Activated CD4-positive, alpha-beta T cell treated with anti-CD3 and anti-CD28 coated beads for 36 hours (primary cell): Measurements from ENCODE around the gene IGFL4. TPM values are rescaled to one million over a fixed set of nuclear protein-coding genes. Genes with fewer than 3 reads are reported as not detected.

ENCODE experiments used
- ATAC-seq: fragments of 200-7000 bp; cut with Tn5 transposase; one replicate; pipeline ENCODE4 v1.10.0; 2021; ENCODE audit warnings: mild to moderate bottlenecking, moderate library complexity
- CTCF ChIA-PET: fragments of 350-600 bp; sonication (Branson Sonifier 250); formaldehyde crosslinking; loops from one replicate; lab custom pipeline; 2021; ENCODE audit warnings: antibody characterized with exemption; lab: Charles Lee
- POLR2A ChIA-PET: fragments of 350-600 bp; sonication (Branson Sonifier 250); formaldehyde crosslinking; loops from one replicate; lab custom pipeline; 2021; ENCODE audit warnings: antibody characterized with exemption, inconsistent platforms; lab: Charles Lee
- DNase-seq: peaks from one replicate; pipeline ENCODE4 v3.0.0-alpha.2; 2020
- H3K27ac Mint-ChIP-seq: one replicate; pipeline ENCODE4 v1.8.0; 2021; ENCODE audit warnings: mixed read lengths
- H3K27me3 Mint-ChIP-seq: one replicate; pipeline ENCODE4 v1.8.0; 2021; ENCODE audit warnings: mixed read lengths
- H3K36me3 Mint-ChIP-seq: one replicate; pipeline ENCODE4 v1.8.0; 2021; ENCODE audit warnings: low read depth, mixed read lengths
- H3K4me1 Mint-ChIP-seq: one replicate; pipeline ENCODE4 v1.8.0; 2021; ENCODE audit warnings: mixed read lengths
- H3K4me3 Mint-ChIP-seq: one replicate; pipeline ENCODE4 v1.8.0; 2021; ENCODE audit warnings: mild to moderate bottlenecking, moderate library complexity, mixed read lengths
- H3K9me3 Mint-ChIP-seq: one replicate; pipeline ENCODE4 v1.8.0; 2021; ENCODE audit warnings: low read depth, mixed read lengths
- intact Hi-C, 2 experiments: fragments of 100-400 bp; cut with DNase I in 1 of 2; cut with micrococcal nuclease in 1 of 2; formaldehyde crosslinking; loops; one replicate each; pipeline versions ENCODE4 v1.14.2 to v1.15.1; 2022 to 2024; cut with DNase I, micrococcal nuclease
- total RNA-seq, 2 experiments: library from RNA; stranded (reverse); gene quantifications; one replicate each; pipeline ENCODE4 v1.2.3, GENCODE V29; 2021

Gene IGFL4
- total RNA-seq, 2 experiments from 2014 or later, result not detected

DNA sequence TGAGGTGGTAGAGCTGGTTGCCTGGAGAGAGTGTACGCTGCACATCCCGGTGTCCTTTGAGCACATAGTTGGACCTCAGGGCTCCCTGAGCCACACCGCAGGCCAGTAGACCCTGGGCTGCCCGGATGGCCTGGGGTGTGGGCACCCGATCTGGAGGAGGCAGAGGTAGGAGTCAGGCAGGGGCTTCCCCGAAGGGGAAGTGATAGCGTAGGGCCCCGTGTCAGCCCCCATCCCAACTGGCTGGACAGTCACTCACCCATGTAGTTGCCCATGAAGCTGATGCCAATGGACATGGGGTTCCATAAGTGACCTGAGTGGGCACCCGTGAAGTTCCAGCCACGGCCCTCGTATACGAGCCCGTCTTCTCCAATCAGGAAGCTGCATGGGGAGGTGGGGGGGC lies 21.5 kb downstream of the IGFL4 start:
- no peak for DNase-seq
- peaks cover 16% of the 10 kb centered on the region for H3K4me1 Mint-ChIP-seq
- ChIA-PET POLR2A (no interaction called here), CTCF (interaction anchor here (1.0 to 2.6 kb wide), 2 partner anchors 9 to 71 kb away, joined by 3 to 12 read pairs; no protein-coding TSS in a partner anchor)
- ATAC-seq, result no peak
- H3K4me3 Mint-ChIP-seq, result no peak overlapping the region
- peaks cover 23% of the 10 kb centered on the region for H3K27me3 Mint-ChIP-seq
- no peak overlapping the region for H3K27ac Mint-ChIP-seq
- intact Hi-C loops, result loop anchor here in 1 of 2 experiments (10.0 kb wide), 1 partner anchor 204 kb away; the partner anchor contains the start of gene RSPH6A
- H3K36me3 Mint-ChIP-seq, result peaks cover 9% of the 10 kb centered on the region
- no peaks in the 10 kb centered on the region for H3K9me3 Mint-ChIP-seq

DNA sequence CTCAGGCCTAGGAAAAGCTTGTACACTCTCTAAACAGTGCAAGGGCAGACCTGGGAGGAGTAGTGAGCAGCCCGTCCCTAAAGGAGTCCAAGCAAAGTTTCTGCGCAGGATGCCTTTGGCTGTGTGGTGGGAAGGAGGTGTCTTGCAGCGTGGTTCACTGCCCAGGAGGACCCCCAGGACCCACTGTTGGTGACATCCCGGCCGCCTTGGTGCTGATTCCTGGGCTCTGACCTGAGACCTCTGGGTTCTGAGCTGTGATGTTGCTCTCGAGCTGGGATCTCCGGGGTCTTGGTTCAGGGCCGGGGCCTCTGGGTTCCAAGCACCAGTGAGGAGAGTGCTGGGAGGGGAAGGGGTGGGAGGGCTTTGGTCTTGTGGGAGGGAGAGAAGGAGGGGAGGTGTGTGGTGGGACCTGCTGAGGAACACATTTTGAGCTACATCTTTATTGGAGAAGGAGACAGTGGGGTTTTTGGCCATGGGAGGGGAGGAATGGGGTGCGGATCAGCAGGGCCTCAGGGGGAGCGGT lies 22.0 kb downstream of the IGFL4 start:
- no peak overlapping the region for H3K27ac Mint-ChIP-seq
- peaks cover 9% of the 10 kb centered on the region for H3K36me3 Mint-ChIP-seq
- peaks cover 16% of the 10 kb centered on the region for H3K4me1 Mint-ChIP-seq
- no peak overlapping the region for H3K4me3 Mint-ChIP-seq
- no peaks in the 10 kb centered on the region for H3K9me3 Mint-ChIP-seq
- peaks cover 19% of the 10 kb centered on the region for H3K27me3 Mint-ChIP-seq
- POLR2A ChIA-PET, result interaction anchor here (0.5 kb wide), 1 partner anchor 8 kb away, joined by 3 read pairs; no protein-coding TSS in a partner anchor
- ATAC-seq (no peak), DNase-seq (no peak)
- intact Hi-C loops, result loop anchor here in 1 of 2 experiments (10.0 kb wide), 1 partner anchor 204 kb away; the partner anchor contains the start of gene RSPH6A
- CTCF ChIA-PET, result interaction anchor here (1.0 to 2.6 kb wide), 3 partner anchors 9 to 115 kb away, joined by 3 to 12 read pairs (median 7); no protein-coding TSS in a partner anchor

DNA sequence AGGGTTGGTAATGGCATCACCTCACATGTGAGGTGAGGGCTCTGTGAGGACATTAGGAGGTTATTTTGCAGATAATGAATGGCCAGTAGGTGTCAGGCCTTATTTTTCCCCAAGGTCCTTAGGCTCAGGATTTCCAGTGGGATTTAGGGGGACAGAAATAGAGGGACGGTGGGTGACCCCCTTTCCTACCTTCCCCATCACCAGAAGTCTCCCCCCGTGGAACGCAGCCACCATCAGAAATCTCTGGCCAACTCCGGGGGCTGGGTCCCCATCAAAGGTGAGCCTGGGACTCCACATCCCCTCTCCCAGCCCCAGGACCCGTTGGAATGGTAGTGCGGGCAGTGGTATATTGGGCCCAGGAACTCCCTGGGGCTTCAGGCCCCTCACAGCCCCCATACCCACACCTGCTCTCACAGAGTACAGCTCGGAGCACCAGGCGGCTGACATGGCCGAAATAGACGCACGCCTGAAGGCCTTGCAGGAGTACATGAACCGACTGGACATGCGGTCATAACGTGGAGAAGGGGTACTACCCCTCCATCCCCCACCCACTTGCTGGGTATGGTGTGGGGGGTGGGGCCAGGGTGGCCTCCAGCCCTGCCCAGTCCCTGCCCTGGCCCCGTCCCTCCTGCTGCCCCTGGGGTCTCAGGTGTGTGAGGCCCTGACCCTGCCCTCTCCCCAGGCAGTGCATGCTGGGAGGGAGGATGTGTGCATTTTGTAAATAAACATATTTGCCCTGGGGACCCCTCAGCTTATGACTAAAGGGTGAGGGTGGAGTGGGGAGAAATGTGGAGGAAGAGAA lies 22.7 kb downstream of the IGFL4 start:
- H3K36me3 Mint-ChIP-seq, result peaks cover 9% of the 10 kb centered on the region
- POLR2A ChIA-PET, result no interaction called here
- no peaks in the 10 kb centered on the region for H3K9me3 Mint-ChIP-seq

DNA sequence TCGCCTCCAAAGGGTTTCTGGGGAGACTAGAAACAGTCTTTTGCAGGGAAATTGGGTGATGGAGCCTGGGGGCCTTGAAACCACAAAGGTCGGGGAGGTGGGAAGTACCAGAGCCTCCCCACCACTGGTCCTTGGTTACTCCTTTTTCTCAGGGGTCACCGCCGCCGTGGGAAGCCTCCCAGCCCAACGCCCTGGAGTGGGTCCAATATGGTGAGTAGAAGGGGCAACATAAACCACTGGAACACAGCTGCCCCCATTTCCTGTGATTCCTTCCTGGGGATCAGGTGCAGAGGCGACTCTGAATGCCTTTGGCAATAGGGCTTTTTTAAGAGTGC lies 23.7 kb downstream of the IGFL4 start:
- Mint-ChIP-seq H3K36me3 (peaks cover 9% of the 10 kb centered on the region), H3K9me3 (no peaks in the 10 kb centered on the region), H3K27ac (no peak overlapping the region), H3K27me3 (peaks cover 16% of the 10 kb centered on the region), H3K4me1 (peaks cover 16% of the 10 kb centered on the region), H3K4me3 (peak overlapping the region; percentile 36)
- CTCF ChIA-PET, result interaction anchor here (0.6 to 2.4 kb wide), 18 partner anchors 8 to 229 kb away, joined by 3 to 10 read pairs (median 4); partner anchors contain the start of genes CCDC61 and IRF2BP1
- POLR2A ChIA-PET, result interaction anchor here (0.5 kb wide), 1 partner anchor 131 kb away, joined by 3 read pairs; the partner anchor contains the start of gene IGFL2
- intact Hi-C loops, result loop anchor here (2.0 to 10.0 kb wide), 2 partner anchors 200 to 202 kb away; partner anchors contain the start of gene RSPH6A (in 1 of the 2)
- ATAC-seq (no peak), DNase-seq (no peak)

More for the DNA sequence above, 22.7 kb downstream of the IGFL4 start:
- intact Hi-C loops, result loop anchor here (2.0 to 10.0 kb wide), 2 partner anchors 201 to 203 kb away; partner anchors contain the start of gene RSPH6A (in 1 of the 2)
- Mint-ChIP-seq H3K4me3 (no peak overlapping the region), H3K4me1 (peaks cover 16% of the 10 kb centered on the region), H3K27me3 (peaks cover 16% of the 10 kb centered on the region), H3K27ac (no peak overlapping the region)
- ATAC-seq, result no peak
- CTCF ChIA-PET, result interaction anchor here (1.0 to 2.6 kb wide), 7 partner anchors 9 to 192 kb away, joined by 3 to 12 read pairs (median 5); no protein-coding TSS in a partner anchor
- no peak for DNase-seq

DNA sequence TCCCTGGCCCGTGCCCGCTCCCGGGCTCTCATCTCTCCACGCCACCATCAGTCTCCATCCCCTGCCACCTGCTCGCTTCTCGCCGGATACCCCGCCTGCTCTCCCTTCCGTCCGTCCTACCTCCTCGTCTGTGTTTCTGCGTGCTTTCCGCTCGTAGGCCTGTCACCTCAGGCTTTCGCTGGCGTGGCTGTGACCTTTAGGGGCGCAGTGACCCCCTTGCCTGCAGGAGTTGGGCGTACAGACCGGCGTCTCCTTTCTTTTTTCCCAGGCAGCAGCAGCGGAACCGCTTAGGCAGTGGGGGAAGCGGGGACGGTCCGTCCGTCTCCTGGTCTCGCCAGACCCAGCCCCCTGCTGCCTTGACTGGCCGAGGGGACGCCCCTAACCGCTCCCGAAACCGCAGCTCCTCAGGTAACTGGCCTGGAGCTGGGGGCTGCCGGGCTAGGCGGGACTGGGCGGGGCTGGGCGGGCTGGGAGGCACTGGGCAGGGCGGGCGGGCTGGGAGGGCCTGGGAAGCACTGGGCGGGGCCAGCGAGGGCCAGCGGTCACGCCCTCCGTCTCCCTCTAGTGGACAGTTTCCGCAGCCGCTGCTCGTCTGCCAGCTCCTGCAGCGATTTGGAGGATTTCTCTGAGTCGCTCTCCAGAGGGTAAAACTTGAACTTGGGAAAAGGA lies 24.2 kb downstream of the IGFL4 start:
- Mint-ChIP-seq H3K27ac (no peak overlapping the region), H3K4me1 (peaks cover 16% of the 10 kb centered on the region), H3K4me3 (peak overlapping the region; percentile 66), H3K36me3 (peaks cover 9% of the 10 kb centered on the region), H3K27me3 (peaks cover 14% of the 10 kb centered on the region), H3K9me3 (no peaks in the 10 kb centered on the region)
- ChIA-PET POLR2A (interaction anchor here (0.5 kb wide), 1 partner anchor 131 kb away, joined by 3 read pairs; the partner anchor contains the start of gene IGFL2), CTCF (interaction anchor here (0.6 to 2.4 kb wide), 18 partner anchors 8 to 228 kb away, joined by 3 to 10 read pairs (median 4); partner anchors contain the start of genes CCDC61 and IRF2BP1)
- DNase-seq (peak; percentile 90), ATAC-seq (peak; percentile 73)
- intact Hi-C loops, result loop anchor here (1.0 to 10.0 kb wide), 9 partner anchors 15 to 247 kb away; partner anchors contain the start of genes CCDC61 (in 1 of the 2), DMWD (in 1 of the 2), MYPOP (in 1 of the 2) and RSPH6A (in 1 of the 2)

DNA sequence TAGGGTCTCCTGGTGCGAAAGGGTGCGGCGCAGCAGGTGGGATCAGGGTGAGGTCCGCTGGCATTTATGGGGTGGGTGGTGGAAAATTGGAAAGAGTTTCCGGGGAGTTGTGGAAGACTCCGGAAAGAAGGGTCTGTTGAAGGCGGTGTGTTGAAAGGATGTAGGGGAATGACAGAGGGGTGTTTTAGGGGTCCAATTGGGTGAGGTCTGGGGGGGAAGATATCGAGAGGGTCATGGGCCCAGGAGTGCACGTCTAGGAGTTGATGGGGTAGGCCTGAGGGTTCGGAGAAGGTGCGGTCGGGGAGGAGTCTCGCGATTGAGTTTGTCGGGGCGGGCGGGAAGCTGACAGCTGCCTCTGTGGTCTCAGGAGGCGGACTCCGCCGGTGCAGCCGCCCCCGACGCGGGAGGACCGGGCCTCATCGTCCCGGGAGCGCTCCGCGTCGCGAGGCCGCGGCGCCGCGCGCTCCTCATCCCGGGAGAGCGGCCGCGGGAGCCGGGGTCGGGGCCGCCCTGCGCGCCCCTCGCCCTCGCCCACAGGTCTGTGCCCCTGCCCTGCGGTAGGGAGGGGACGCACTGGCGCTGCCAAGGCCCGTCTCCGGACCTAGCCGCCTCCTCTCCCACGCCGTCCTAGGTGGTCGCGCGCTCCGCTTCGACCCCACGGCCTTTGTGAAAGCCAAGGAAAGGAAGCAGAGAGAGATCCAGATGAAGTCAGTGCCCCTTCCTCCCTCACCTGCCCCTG lies 24.9 kb downstream of the IGFL4 start:
- H3K27ac Mint-ChIP-seq, result no peak overlapping the region
- peak; percentile 37 for ATAC-seq

DNA sequence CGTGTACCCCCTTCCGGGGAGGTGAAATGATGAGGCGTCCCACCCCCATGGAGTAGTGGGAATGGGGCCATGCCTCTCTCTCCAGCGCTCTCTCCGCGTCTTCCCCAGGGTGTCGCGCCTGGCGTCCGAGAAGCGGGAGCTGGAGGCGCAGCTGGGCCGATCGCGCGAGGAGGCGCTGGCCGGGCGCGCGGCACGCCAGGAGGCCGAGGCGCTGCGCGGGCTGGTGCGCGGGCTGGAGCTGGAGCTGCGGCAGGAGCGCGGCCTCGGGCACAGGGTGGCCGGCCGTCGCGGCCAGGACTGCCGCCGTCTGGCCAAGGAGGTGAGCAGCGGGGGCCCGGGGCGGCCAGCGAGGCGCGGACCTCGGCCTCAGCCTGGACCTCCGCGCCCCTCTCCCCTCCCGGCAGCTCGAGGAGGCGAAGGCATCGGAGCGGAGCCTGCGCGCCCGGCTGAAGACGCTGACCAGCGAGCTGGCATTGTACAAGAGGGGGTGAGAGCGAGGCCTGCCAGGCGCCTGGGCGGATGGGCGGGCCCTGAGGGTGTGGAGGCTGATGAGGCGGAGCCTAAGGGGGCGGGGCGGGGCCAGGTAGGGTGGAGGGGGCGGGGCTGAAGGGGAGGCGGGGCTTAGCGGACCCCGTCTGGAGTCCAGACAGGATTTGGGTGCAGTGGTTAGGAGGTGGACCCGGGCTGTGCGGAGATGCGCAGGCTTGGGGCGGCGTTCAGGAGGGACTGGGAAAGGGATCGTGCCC lies 25.7 kb downstream of the IGFL4 start:
- H3K4me1 Mint-ChIP-seq, result peaks cover 16% of the 10 kb centered on the region
- ChIA-PET CTCF (interaction anchor here (0.6 to 0.7 kb wide), 2 partner anchors 11 to 1798 kb away, joined by 3 to 4 read pairs; no protein-coding TSS in a partner anchor), POLR2A (interaction anchor here (0.9 kb wide), 1 partner anchor 14 kb away, joined by 4 read pairs; no protein-coding TSS in a partner anchor)
- ATAC-seq (peak; percentile 73), DNase-seq (peak; percentile 86)
- H3K36me3 Mint-ChIP-seq, result peaks cover 12% of the 10 kb centered on the region
- no peaks in the 10 kb centered on the region for H3K9me3 Mint-ChIP-seq
- peak overlapping the region; percentile 58 for H3K4me3 Mint-ChIP-seq
- intact Hi-C loops, result loop anchor here in 1 of 2 experiments (10.0 kb wide), 1 partner anchor 200 kb away; the partner anchor contains the start of gene RSPH6A
- H3K27me3 Mint-ChIP-seq, result peaks cover 14% of the 10 kb centered on the region
- no peak overlapping the region for H3K27ac Mint-ChIP-seq

More for the DNA sequence above, 24.9 kb downstream of the IGFL4 start:
- Mint-ChIP-seq H3K4me3 (peak overlapping the region; percentile 66), H3K9me3 (no peaks in the 10 kb centered on the region), H3K27me3 (peaks cover 14% of the 10 kb centered on the region), H3K4me1 (peaks cover 16% of the 10 kb centered on the region), H3K36me3 (peaks cover 9% of the 10 kb centered on the region)
- intact Hi-C loops, result loop anchor here (1.0 to 10.0 kb wide), 9 partner anchors 15 to 247 kb away; partner anchors contain the start of genes CCDC61 (in 1 of the 2), DMWD (in 1 of the 2), MYPOP (in 1 of the 2) and RSPH6A (in 1 of the 2)
- CTCF ChIA-PET, result interaction anchor here (0.6 to 2.4 kb wide), 9 partner anchors 13 to 1797 kb away, joined by 3 to 10 read pairs (median 4); partner anchors contain the start of genes CCDC61 and IRF2BP1
- POLR2A ChIA-PET, result interaction anchor here (0.9 kb wide), 1 partner anchor 13 kb away, joined by 4 read pairs; no protein-coding TSS in a partner anchor
- DNase-seq, result peak; percentile 68

DNA sequence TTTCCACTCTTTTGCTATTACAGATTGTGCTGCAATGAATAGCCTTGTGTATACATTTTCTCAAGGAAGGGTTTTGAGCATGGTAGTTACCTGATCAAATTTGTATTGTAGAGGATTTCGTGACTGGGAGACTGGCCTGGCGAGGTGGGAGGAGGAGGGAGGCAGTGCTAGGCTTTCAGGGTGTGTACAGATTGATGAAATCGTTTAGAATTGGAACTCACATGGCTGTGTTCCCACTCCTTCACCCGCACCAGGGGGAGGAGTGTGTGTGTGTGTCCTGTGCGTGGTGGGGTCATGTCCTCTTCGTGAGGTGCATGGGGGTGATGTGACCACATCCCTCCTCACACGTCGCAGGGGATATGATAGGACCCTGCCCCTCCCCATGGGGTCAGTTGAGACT lies 26.3 kb downstream of the IGFL4 start:
- no peak overlapping the region for H3K27ac Mint-ChIP-seq
- peaks cover 16% of the 10 kb centered on the region for H3K4me1 Mint-ChIP-seq
- peaks cover 14% of the 10 kb centered on the region for H3K27me3 Mint-ChIP-seq
- ATAC-seq (no peak), DNase-seq (no peak)
- CTCF ChIA-PET, result interaction anchor here (0.7 kb wide), 1 partner anchor 12 kb away, joined by 4 read pairs; no protein-coding TSS in a partner anchor
- intact Hi-C loops, result loop anchor here in 1 of 2 experiments (10.0 kb wide), 1 partner anchor 200 kb away; the partner anchor contains the start of gene RSPH6A
- H3K36me3 Mint-ChIP-seq, result peaks cover 16% of the 10 kb centered on the region
- POLR2A ChIA-PET, result no interaction called here
- H3K4me3 Mint-ChIP-seq, result no peak overlapping the region
- H3K9me3 Mint-ChIP-seq, result no peaks in the 10 kb centered on the region
